ENCODE data around the gene SLC15A3. TPM values are rescaled to one million over a fixed set of nuclear protein-coding genes. Genes with fewer than 3 reads are reported as not detected.
A peak's percentile ranks its signal among the peaks of the same experiment; 100 is the strongest.

Gene SLC15A3
- total RNA-seq: 8.8 TPM

GRCh38 chr11:60951904-60952741, at the start of gene SLC15A3:
Gene SLC15A3 (minus strand): TSS chr11:60952176. CDS start chr11:60951551, 625 bp downstream.
- DNase-seq (ENCODE audit: low spot score) (peak; percentile 65), ATAC-seq (peak; percentile 71)

- DNase-seq (ENCODE audit: low spot score) (no peak), ATAC-seq (no peak)
These were observed 48.5 kb upstream of the SLC15A3 start for GRCh38 chr11:61000426-61000825.

- peak; percentile 14 for ATAC-seq
- no peak for DNase-seq (ENCODE audit: low spot score)
These were observed 44.6 kb upstream of the SLC15A3 start for GRCh38 chr11:60996381-60997138.

- peak; percentile 26 for ATAC-seq
- DNase-seq (ENCODE audit: low spot score): no peak
These were observed 43.8 kb upstream of the SLC15A3 start for GRCh38 chr11:60995798-60996197.

- no peak for DNase-seq (ENCODE audit: low spot score)
- ATAC-seq: no peak
These were observed 42.6 kb upstream of the SLC15A3 start for GRCh38 chr11:60994541-60995080.

GRCh38 chr11:60993615-60994014, 41.6 kb upstream of the SLC15A3 start:
- no peak for ATAC-seq

GRCh38 chr11:60992842-60993409, 41.0 kb upstream of the SLC15A3 start:
- ATAC-seq: no peak
- no peak for DNase-seq (ENCODE audit: low spot score)

More at GRCh38 chr11:60993615-60994014, 41.6 kb upstream of the SLC15A3 start:
- no peak for DNase-seq (ENCODE audit: low spot score)

- no peak for DNase-seq (ENCODE audit: low spot score)
These were observed 39.5 kb upstream of the SLC15A3 start for GRCh38 chr11:60991457-60991856.

GRCh38 chr11:60989093-60989650, 37.2 kb upstream of the SLC15A3 start:
- DNase-seq (ENCODE audit: low spot score) (no peak), ATAC-seq (no peak)

More at GRCh38 chr11:60991457-60991856, 39.5 kb upstream of the SLC15A3 start:
- ATAC-seq: no peak

- DNase-seq (ENCODE audit: low spot score): no peak
- no peak for ATAC-seq
These were observed 36.7 kb upstream of the SLC15A3 start for GRCh38 chr11:60988658-60989057.

- ATAC-seq: no peak
- DNase-seq (ENCODE audit: low spot score): no peak
These were observed 35.8 kb upstream of the SLC15A3 start for GRCh38 chr11:60987577-60988277.

- ATAC-seq: no peak
- no peak for DNase-seq (ENCODE audit: low spot score)
These were observed 34.3 kb upstream of the SLC15A3 start for GRCh38 chr11:60985991-60986915.

- DNase-seq (ENCODE audit: low spot score) (no peak), ATAC-seq (no peak)
These were observed 33.5 kb upstream of the SLC15A3 start for GRCh38 chr11:60985501-60985900.

GRCh38 chr11:60984636-60985035, 32.7 kb upstream of the SLC15A3 start:
- ATAC-seq (no peak), DNase-seq (ENCODE audit: low spot score) (no peak)

GRCh38 chr11:60984149-60984548, 32.2 kb upstream of the SLC15A3 start:
- no peak for DNase-seq (ENCODE audit: low spot score)
- ATAC-seq: no peak

- ATAC-seq: peak; percentile 12
- DNase-seq (ENCODE audit: low spot score): no peak
These were observed 30.2 kb upstream of the SLC15A3 start for GRCh38 chr11:60982184-60982583.

GRCh38 chr11:60981515-60981914, 29.5 kb upstream of the SLC15A3 start:
- ATAC-seq: no peak
- no peak for DNase-seq (ENCODE audit: low spot score)

- DNase-seq (ENCODE audit: low spot score) (no peak), ATAC-seq (no peak)
These were observed 26.8 kb upstream of the SLC15A3 start for GRCh38 chr11:60978546-60979380.
